Left ventricle myocardium inferior (tissue), 1 donor: Measurements from ENCODE around the gene STOM. TPM values are rescaled to one million over a fixed set of nuclear protein-coding genes. Genes with fewer than 3 reads are reported as not detected.
"Not testable (repeated sequence)": the region's sequence is repeated elsewhere in the genome, so short reads cannot be mapped to it uniquely, and the experiment has no call there.

Source experiments
- DNase-seq: peaks from one replicate; pipeline ENCODE4 v3.0.0-alpha.2; 2020
- H3K27ac ChIP-seq: fragments of 200-600 bp; replicated peaks from 2 replicates; pipeline ENCODE4 v1.8.0; 2021
- H3K27me3 ChIP-seq: fragments of 200-600 bp; 2 replicates; pipeline ENCODE4 v1.8.0; 2021; ENCODE audit warnings: low read depth
- H3K36me3 ChIP-seq: fragments of 200-600 bp; 2 replicates; pipeline ENCODE4 v1.8.0; 2021
- H3K4me1 ChIP-seq: fragments of 200-600 bp; 2 replicates; pipeline ENCODE4 v1.8.0; 2021
- H3K4me3 ChIP-seq: fragments of 200-600 bp; 2 replicates; pipeline ENCODE4 v1.8.0; 2021; ENCODE audit warnings: mild to moderate bottlenecking, moderate library complexity
- H3K9me3 ChIP-seq: fragments of 200-600 bp; replicated peaks from 2 replicates; pipeline ENCODE4 v1.8.0; 2021
- CTCF ChIP-seq: fragments of 200-600 bp; IDR thresholded peaks from 2 replicates; pipeline ENCODE4 v1.8.0; 2021; ENCODE audit warnings: antibody characterized with exemption, mild to moderate bottlenecking, borderline replicate concordance
- intact Hi-C: fragments of 100-400 bp; cut with micrococcal nuclease; formaldehyde crosslinking; loops from one replicate; pipeline ENCODE4 v1.11.0; 2022
- total RNA-seq: library from RNA; stranded (reverse); fragmentation: NEBNext Ultra II Directional; extraction: Animal tissue kit (Norgen Biotek cat#: 25700); gene quantifications from one replicate; pipeline ENCODE4 v1.2.1, GENCODE V29; 2021
- donor health status: DM: no; HTN: yes; CAD: no; lungs with severe emphysema.

Gene STOM
- total RNA-seq, 1 donor from 2014 or later: 165 TPM

- intact Hi-C loops: no loop called here
- TF ChIP-seq CTCF: no peak
- Histone ChIP-seq H3K4me1 (peaks cover 95% of the 10 kb centered on the region), H3K36me3 (no peaks in the 10 kb centered on the region), H3K9me3 (no peaks in the 10 kb centered on the region), H3K27ac (peak overlapping the region; percentile 98), H3K4me3 (no peak overlapping the region), H3K27me3 (no peaks in the 10 kb centered on the region)
- DNase-seq: no peak
These were observed 77.2 kb downstream of the STOM start for GRCh38 chr9:121292801-121293241.

- H3K36me3 ChIP-seq: no peaks in the 10 kb centered on the region
- intact Hi-C loops: no loop called here
- peaks cover 95% of the 10 kb centered on the region for H3K4me1 ChIP-seq
- no peak overlapping the region for H3K4me3 ChIP-seq
- no peaks in the 10 kb centered on the region for H3K9me3 ChIP-seq
- DNase-seq: no peak
- no peaks in the 10 kb centered on the region for H3K27me3 ChIP-seq
- TF ChIP-seq CTCF: no peak
- H3K27ac ChIP-seq: peak overlapping the region; percentile 98
These were observed 78.0 kb downstream of the STOM start for GRCh38 chr9:121292051-121292450.

GRCh38 chr9:121291536-121291935 lies 78.5 kb downstream of the STOM start:
- H3K36me3 ChIP-seq, H3K27me3 ChIP-seq, H3K4me3 ChIP-seq, DNase-seq, H3K9me3 ChIP-seq, intact Hi-C loops: not testable (repeated sequence)
- Histone ChIP-seq H3K4me1 (peaks cover 95% of the 10 kb centered on the region), H3K27ac (peak overlapping the region; percentile 98)

- DNase-seq: no peak
- H3K4me3 ChIP-seq: peak overlapping the region; percentile 62
- no peaks in the 10 kb centered on the region for H3K9me3 ChIP-seq
- peaks cover 95% of the 10 kb centered on the region for H3K4me1 ChIP-seq
- intact Hi-C loops: no loop called here
- no peak for TF ChIP-seq CTCF
- peak overlapping the region; percentile 98 for H3K27ac ChIP-seq
- no peaks in the 10 kb centered on the region for H3K27me3 ChIP-seq
- H3K36me3 ChIP-seq: no peaks in the 10 kb centered on the region
These were observed 80.2 kb downstream of the STOM start for GRCh38 chr9:121289772-121290370.

GRCh38 chr9:121289026-121289771 lies 80.9 kb downstream of the STOM start:
- Histone ChIP-seq H3K4me3 (peak overlapping the region; percentile 62), H3K27ac (peak overlapping the region; percentile 98), H3K9me3 (no peaks in the 10 kb centered on the region), H3K27me3 (no peaks in the 10 kb centered on the region), H3K4me1 (peaks cover 95% of the 10 kb centered on the region), H3K36me3 (no peaks in the 10 kb centered on the region)
- intact Hi-C loops: no loop called here
- TF ChIP-seq CTCF: no peak
- peak; percentile 81 for DNase-seq

Other genes starting within 250 kb of the STOM start
- gene RAB14, start 168.4 kb downstream of the STOM start, total RNA-seq: 51.3 TPM
- 758 TPM for gene GSN, start 102.1 kb downstream of the STOM start, total RNA-seq
- 34.1 TPM for gene GGTA1, start 129.6 kb upstream of the STOM start, total RNA-seq